B cell (primary cell): ENCODE data around the gene FCHO2. TPM values are rescaled to one million over a fixed set of nuclear protein-coding genes. Genes with fewer than 3 reads are reported as not detected.

Source experiments
- ATAC-seq: fragments of 200-7000 bp; cut with Tn5 transposase; one replicate; pipeline ENCODE4 v1.10.0; 2021; ENCODE audit warnings: low read depth, mild to moderate bottlenecking, moderate number of reproducible peaks, moderate library complexity
- CTCF ChIA-PET: fragments of 350-600 bp; sonication (Branson Sonifier 250); formaldehyde crosslinking; loops from one replicate; lab custom pipeline; 2021; ENCODE audit warnings: antibody characterized with exemption, inconsistent platforms; lab: Charles Lee
- POLR2A ChIA-PET: fragments of 350-600 bp; sonication (Branson Sonifier 250); formaldehyde crosslinking; loops from one replicate; lab custom pipeline; 2021; ENCODE audit warnings: antibody characterized with exemption; lab: Charles Lee
- DNase-seq: peaks from one replicate; pipeline ENCODE4 v3.0.0; 2013
- H2AFZ ChIP-seq: 2 replicates; pipeline ENCODE4 v1.6.1; 2012; ENCODE audit warnings: mild to moderate bottlenecking, low read depth, low read length; ENCODE audit not compliant: insufficient read depth, poor library complexity, severe bottlenecking
- H3K27ac ChIP-seq, 2 donors: 1 replicate in 1 of 2; 2 replicates in 1 of 2; pipeline ENCODE4 v1.5.1; 2012 to 2013; ENCODE audit warnings: low read length in 2 of 2, mild to moderate bottlenecking in 2 of 2, moderate library complexity in 1 of 2
- H3K27me3 ChIP-seq, 4 experiments: fragments of 200-600 bp in 1 of 4; sonication (generic) in 1 of 4; replicated peaks in 1 of 4; 1 replicate in 2 of 4; 2 replicates in 2 of 4; pipeline versions ENCODE4 v1.6.1 to v1.7.0; 2013 to 2016; ENCODE audit warnings: low read length in 3 of 4, mild to moderate bottlenecking in 2 of 4, mixed read lengths in 1 of 4, moderate library complexity in 1 of 4; ENCODE audit not compliant: insufficient read depth in 4 of 4, control insufficient read depth in 3 of 4; ENCODE audit errors: control extremely low read depth in 1 of 4
- H3K36me3 ChIP-seq, 2 experiments: replicated peaks in 1 of 2; 1 replicate in 1 of 2; 2 replicates in 1 of 2; pipeline versions ENCODE4 v1.6.1 to v1.7.1; 2013; ENCODE audit warnings: low read length in 1 of 2; ENCODE audit not compliant: insufficient read depth in 2 of 2, control insufficient read depth in 1 of 2; ENCODE audit errors: control extremely low read depth in 1 of 2, extremely low read depth in 1 of 2
- H3K4me1 ChIP-seq, 2 donors: fragments of 200-600 bp in 1 of 2; sonication (generic) in 1 of 2; 1 replicate in 1 of 2; 2 replicates in 1 of 2; pipeline versions ENCODE4 v1.5.1 to v1.6.1; 2013 to 2017; ENCODE audit warnings: low read length in 2 of 2; ENCODE audit not compliant: control insufficient read depth in 2 of 2, insufficient read depth in 2 of 2
- H3K4me2 ChIP-seq: replicated peaks from 2 replicates; pipeline ENCODE3; 2012; ENCODE audit warnings: mild to moderate bottlenecking, low read depth, low read length; ENCODE audit not compliant: poor library complexity, severe bottlenecking
- H3K4me3 ChIP-seq, 5 experiments: fragments of 200-600 bp in 1 of 5; sonication (generic) in 1 of 5; 1 replicate in 3 of 5; 2 replicates in 2 of 5; pipeline versions ENCODE4 v1.5.1 to v1.7.0; 2011 to 2016; ENCODE audit warnings: low read length in 4 of 5, mild to moderate bottlenecking in 4 of 5, low read depth in 2 of 5, control low read depth in 1 of 5, moderate library complexity in 1 of 5; ENCODE audit not compliant: insufficient read depth in 1 of 5; ENCODE audit errors: control extremely low read depth in 1 of 5, extremely low read depth in 1 of 5
- H3K79me2 ChIP-seq: fragments of 200-600 bp; sonication (generic); one replicate; pipeline ENCODE4 v1.6.0; 2016; ENCODE audit warnings: low read length; ENCODE audit not compliant: control insufficient read depth, insufficient read depth
- H3K9ac ChIP-seq: fragments of 200-600 bp; sonication (generic); 2 replicates; pipeline ENCODE4 v1.6.1; 2017; ENCODE audit warnings: mild to moderate bottlenecking, low read length, moderate library complexity
- H3K9me3 ChIP-seq, 3 donors: one replicate each; pipeline versions ENCODE4 v1.6.1 to v1.7.1; 2013; ENCODE audit warnings: low read length in 2 of 3; ENCODE audit not compliant: control insufficient read depth in 2 of 3, insufficient read depth in 1 of 3; ENCODE audit errors: control extremely low read depth in 1 of 3
- H4K20me1 ChIP-seq: 2 replicates; pipeline ENCODE4 v1.6.0; 2012; ENCODE audit warnings: mild to moderate bottlenecking, low read length; ENCODE audit not compliant: insufficient read depth, control insufficient read depth, poor library complexity, severe bottlenecking
- H3K27ac Mint-ChIP-seq: one replicate; pipeline ENCODE4 v1.8.0; 2021; ENCODE audit warnings: mixed read lengths
- H3K27me3 Mint-ChIP-seq: one replicate; pipeline ENCODE4 v1.8.0; 2021; ENCODE audit warnings: mixed read lengths
- H3K4me1 Mint-ChIP-seq: one replicate; pipeline ENCODE4 v1.8.0; 2021; ENCODE audit warnings: mixed read lengths
- H3K4me3 Mint-ChIP-seq: one replicate; pipeline ENCODE4 v1.8.0; 2021; ENCODE audit warnings: mixed read lengths
- H3K9me3 Mint-ChIP-seq: one replicate; pipeline ENCODE4 v1.8.0; 2022; ENCODE audit warnings: mixed read lengths; ENCODE audit not compliant: insufficient read depth
- CTCF ChIP-seq: fragments of 200-600 bp; IDR thresholded peaks from one replicate; pipeline ENCODE4 v1.8.0; 2022; ENCODE audit warnings: antibody characterized with exemption, mild to moderate bottlenecking
- EZH2 ChIP-seq: IDR thresholded peaks from 2 replicates; pipeline ENCODE4 v1.6.1; 2012; ENCODE audit warnings: borderline replicate concordance, low read depth, mild to moderate bottlenecking, moderate library complexity, low read length; ENCODE audit not compliant: insufficient read depth, poor library complexity, severe bottlenecking
- WGBS: methylation state at CpG from one replicate; pipeline ENCODE4 v1.1.5; 2013; ENCODE audit warnings: missing lambda C conversion rate; ENCODE audit not compliant: insufficient coverage; 5-methylcytosine and 5-hydroxymethylcytosine counted together
- intact Hi-C: fragments of 100-400 bp; cut with micrococcal nuclease; formaldehyde crosslinking; loops from one replicate; pipeline ENCODE4 v1.10.0; 2022
- polyA plus RNA-seq: library from polyadenylated mRNA; depleted of rRNA; stranded (reverse); fragments of >200 nt; gene quantifications from 2 replicates; pipeline ENCODE4 v1.2.3, GENCODE V29; 2012
- total RNA-seq, 2 donors: library from RNA; stranded (reverse); fragments of 120-200 nt in 1 of 2; gene quantifications; 1 replicate in 1 of 2; 2 replicates in 1 of 2; pipeline versions ENCODE4 v1.2.3 to v1.2.4, GENCODE V29; 2013 to 2022

FCHO2 gene
- total and polyA plus RNA-seq, 2 donors (not counting 1 experiment from before 2014, with no cell fraction given), result 1.5 to 11.0 TPM

GRCh38 chr5:72954389-72954788, 1.5 kb upstream of the FCHO2 start:
- ATAC-seq, result no peak
- WGBS, result 100% methylated on average over 5 of the region's 7 CpGs
- H3K9ac ChIP-seq, result no peak overlapping the region
- H3K4me2 ChIP-seq, result no peak overlapping the region
- no peak overlapping the region for H3K4me3 ChIP-seq
- Mint-ChIP-seq H3K4me1 (peaks cover 19% of the 10 kb centered on the region), H3K4me3 (peak overlapping the region; percentile 98), H3K27me3 (peaks cover 50% of the 10 kb centered on the region), H3K9me3 (no peaks in the 10 kb centered on the region), H3K27ac (no peak overlapping the region)
- intact Hi-C loops, result loop anchor here (2.0 to 10.0 kb wide), 2 partner anchors 106 to 580 kb away; no protein-coding TSS in a partner anchor
- H3K79me2 ChIP-seq, result no peaks in the 10 kb centered on the region
- no peak for DNase-seq
- peaks cover 0 to 1% (median 0%) of the 10 kb centered on the region in 3 donors for H3K9me3 ChIP-seq
- H3K27me3 ChIP-seq, result peaks cover 0 to 28% (median 8%) of the 10 kb centered on the region in 4 experiments
- H3K27ac ChIP-seq, result no peak overlapping the region
- no peak for TF ChIP-seq EZH2
- no peak for TF ChIP-seq CTCF
- H2AFZ ChIP-seq, result no peak overlapping the region
- no peaks in the 10 kb centered on the region for H4K20me1 ChIP-seq
- POLR2A ChIA-PET, result no interaction called here
- H3K36me3 ChIP-seq, result no peaks in the 10 kb centered on the region
- peaks cover 11% of the 10 kb centered on the region in 2 donors for H3K4me1 ChIP-seq
- CTCF ChIA-PET, result no interaction called here

GRCh38 chr5:72955143-72955767, 586 bp upstream of the FCHO2 start:
- H3K9ac ChIP-seq, result peak overlapping the region; percentile 79
- WGBS, result 4% methylated on average over 32 of the region's 33 CpGs
- ChIA-PET POLR2A (no interaction called here), CTCF (interaction anchor here (1.2 to 1.3 kb wide), 2 partner anchors 172 to 581 kb away, joined by 3 read pairs; no protein-coding TSS in a partner anchor)
- ATAC-seq (peak; percentile 28), DNase-seq (no peak)
- H3K36me3 ChIP-seq, result no peaks in the 10 kb centered on the region
- peak overlapping the region; percentile 94 for H3K27ac Mint-ChIP-seq
- H3K4me1 ChIP-seq, result peaks cover 11% of the 10 kb centered on the region in 2 donors
- peaks cover 0 to 28% (median 8%) of the 10 kb centered on the region in 4 experiments for H3K27me3 ChIP-seq
- H2AFZ ChIP-seq, result peak overlapping the region; percentile 95
- no peaks in the 10 kb centered on the region for H3K9me3 Mint-ChIP-seq
- H3K4me3 Mint-ChIP-seq, result peak overlapping the region; percentile 98
- H3K27ac ChIP-seq, result peak overlapping the region in 1 of 2 donors; percentile 44
- peaks cover 0 to 1% (median 0%) of the 10 kb centered on the region in 3 donors for H3K9me3 ChIP-seq
- peaks cover 47% of the 10 kb centered on the region for H3K27me3 Mint-ChIP-seq
- no peaks in the 10 kb centered on the region for H3K79me2 ChIP-seq
- peak overlapping the region; percentile 71 to 89 (median 77) for H3K4me3 ChIP-seq
- peaks cover 19% of the 10 kb centered on the region for H3K4me1 Mint-ChIP-seq
- intact Hi-C loops, result loop anchor here (1.0 to 10.0 kb wide), 5 partner anchors 48 to 580 kb away; partner anchors contain the start of genes FOXD1 and TNPO1
- H3K4me2 ChIP-seq, result peak overlapping the region; percentile 83
- no peaks in the 10 kb centered on the region for H4K20me1 ChIP-seq
- TF ChIP-seq CTCF (no peak), EZH2 (no peak)
